HG03520 (cell line): ENCODE data around the gene KLHL21.

Experiments used
- ATAC-seq: cut with Tn5 transposase; IDR thresholded peaks from one replicate; pipeline ENCODE4 v1.9.1; 2021; ENCODE audit warnings: mild to moderate bottlenecking, moderate library complexity; ENCODE audit not compliant: unreplicated experiment

The KLHL21 gene

DNA sequence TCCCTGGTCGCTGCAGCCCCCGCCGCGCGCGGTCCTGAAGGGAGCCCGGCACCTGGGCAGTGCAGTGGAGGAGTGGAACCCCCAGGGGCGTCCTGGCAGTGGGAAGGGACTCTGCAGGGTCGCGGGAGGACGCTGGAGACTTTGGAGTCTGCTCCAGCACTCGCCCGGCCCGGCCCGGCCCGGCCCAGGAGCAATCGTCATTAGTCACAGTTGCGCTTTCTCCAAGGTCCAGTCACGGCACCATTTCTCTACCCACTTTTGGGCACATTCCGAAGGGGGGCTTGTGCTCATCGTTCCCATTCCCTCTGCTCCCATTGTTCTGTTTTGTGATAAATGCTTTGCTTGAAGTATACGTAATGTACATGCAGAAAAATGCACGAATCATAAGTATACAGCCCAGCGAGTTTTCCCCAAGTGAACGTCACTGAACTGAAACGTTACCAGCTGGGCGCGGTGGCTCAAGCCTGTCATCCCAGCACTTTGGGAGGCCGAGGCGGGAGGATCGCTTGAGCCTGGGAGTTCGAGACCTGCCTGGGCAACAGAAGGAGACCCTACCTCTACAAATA lies 23.0 kb upstream of the KLHL21 start:
- ATAC-seq: peak; percentile 28

DNA sequence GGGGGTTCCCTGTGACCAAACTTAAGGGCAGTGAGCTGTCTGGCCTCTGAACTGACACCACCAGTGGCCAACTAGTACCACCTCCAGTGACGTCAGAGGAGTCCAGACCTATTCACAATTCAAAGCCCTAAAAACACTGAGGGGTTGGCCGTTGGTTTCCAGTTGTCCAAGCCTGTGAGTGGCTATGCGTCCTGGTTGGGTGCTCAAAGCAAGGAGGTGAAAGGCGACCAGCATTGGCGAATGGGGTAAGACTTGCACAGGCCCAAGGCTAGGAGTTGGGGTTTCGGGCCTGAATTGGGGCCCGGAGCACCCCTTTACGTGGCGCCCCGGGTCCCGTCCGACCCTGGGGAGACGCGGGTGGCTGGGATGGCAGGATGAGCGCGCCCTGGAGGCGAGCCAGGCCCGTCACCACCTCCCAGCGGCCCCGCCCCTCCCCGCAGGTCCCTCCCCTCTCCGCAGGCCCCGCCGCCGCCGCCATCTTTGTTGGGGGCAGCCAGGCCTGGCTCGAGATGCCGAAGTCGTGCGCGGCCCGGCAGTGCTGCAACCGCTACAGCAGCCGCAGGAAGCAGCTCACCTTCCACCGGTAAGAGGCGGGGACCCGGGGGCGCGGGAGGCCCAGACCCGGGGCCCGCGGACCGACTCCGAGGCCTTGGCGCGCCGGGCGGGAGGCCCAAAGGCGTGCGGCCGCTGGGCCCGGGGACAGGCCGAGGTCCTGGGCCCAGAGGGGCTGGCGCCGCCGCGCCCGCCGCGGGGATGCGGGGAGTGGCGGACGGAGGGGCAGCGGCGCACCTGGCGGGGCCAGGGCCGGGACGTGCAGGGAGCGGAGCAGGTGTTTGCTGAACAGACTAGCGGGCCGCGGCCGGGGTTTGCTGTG lies 22.3 kb upstream of the KLHL21 start, which contains the start of gene THAP3:
Gene THAP3, plus strand, starts transcription at position 159 of the 874 bp plus-strand sequence. Its CDS starts 351 bp downstream, at position 510.
- peak; percentile 76 for ATAC-seq

DNA sequence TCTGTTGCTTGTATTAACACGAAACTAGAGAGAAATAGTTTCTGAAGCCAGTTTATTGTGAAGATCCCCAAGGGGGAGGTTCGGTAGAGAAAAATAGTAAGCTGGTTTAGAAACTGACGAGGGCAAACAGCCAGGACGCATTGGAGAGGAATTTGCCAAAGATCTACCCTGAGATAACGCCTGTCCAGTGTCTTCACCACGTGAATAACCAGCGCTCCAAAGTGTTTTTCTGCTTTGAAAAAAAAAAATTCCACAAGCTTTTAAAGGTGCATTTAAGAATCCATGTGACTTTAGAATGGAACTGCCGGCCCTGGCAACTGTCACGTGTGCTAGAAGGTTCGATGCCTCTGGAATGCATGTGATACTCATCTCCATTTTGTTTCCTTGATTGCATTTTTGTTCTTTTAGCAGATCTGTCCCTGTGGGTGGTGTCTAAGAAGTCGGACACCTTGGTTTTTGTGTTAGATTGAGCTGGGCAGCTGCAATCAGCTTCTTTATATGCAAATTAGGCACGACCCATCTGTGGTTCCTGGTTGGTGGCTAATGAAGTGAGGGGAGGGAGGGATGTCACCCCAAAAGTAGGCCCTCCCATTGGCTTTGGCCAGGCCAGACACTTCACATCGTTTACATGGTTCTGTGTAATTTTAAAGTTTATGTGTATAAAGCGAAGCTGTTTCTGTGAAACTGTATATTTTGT lies 20.7 kb upstream of the KLHL21 start:
- no peak for ATAC-seq

- ATAC-seq: no peak
These were observed 19.9 kb upstream of the KLHL21 start for GRCh38 chr1:6622396-6623152.

DNA sequence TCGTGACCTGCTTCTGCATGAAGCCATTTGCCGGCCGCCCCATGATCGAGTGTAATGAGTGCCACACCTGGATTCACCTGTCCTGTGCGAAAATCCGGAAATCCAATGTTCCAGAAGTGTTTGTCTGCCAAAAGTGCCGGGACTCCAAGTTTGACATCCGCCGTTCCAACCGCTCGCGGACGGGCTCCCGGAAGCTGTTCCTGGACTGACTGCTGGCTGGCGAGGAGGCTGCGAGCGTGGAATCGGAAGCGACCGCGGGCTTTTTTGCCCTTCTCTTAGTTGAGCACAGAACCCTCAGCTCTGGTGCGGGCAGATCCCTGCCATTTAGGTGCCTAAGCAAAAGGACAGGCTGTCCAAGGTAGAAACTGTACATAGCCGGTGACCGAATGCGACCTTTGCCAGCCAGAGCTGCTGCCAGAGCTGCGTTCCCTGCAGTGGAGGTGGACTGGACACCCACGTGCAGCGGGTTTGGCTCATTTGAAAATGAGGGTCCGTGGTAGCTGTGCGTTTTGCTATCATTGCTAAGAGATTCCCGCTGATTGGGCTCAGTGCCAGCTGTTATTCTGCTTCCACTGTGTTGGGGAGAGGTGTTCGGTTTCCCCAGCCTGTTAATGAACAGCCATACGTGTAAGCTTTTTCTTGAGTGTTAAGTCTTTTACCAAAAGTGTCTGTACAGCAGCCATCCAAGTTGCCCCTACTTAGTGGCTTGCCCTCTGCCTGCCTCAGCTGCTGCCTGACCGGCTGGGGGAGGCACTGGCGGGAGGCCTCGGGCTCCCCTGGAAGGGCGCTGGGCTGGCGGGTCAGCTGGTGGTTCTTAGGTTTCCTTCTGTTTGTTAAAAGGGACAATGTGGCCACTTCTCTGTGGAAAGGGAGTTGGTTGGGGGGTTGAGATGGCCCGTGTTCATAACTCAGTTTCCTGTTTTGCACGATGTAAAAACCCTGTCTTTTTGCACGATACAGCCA lies 19.0 kb upstream of the KLHL21 start:
- no peak for ATAC-seq

DNA sequence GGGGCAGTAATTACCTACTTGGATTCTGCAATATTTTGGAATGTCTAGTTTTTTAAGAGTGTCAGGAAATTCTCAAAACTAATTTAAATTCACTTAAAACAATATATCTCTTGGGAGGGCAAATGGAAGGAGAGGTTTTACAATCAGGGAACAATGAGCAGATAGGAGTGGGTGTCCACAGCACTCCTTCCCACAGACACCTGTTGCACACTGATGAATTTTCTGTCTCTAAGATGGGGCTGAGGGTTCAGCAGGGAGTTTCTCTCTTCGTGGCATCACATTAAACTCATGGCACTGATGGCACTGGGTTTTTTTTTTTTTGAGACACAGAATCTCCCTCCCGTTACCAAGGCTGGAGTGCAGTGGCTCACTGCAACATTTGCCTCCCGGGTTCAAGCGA lies 16.4 kb upstream of the KLHL21 start:
- no peak for ATAC-seq

- ATAC-seq: no peak
These were observed 12.5 kb upstream of the KLHL21 start for GRCh38 chr1:6614929-6615785.

GRCh38 chr1:6614019-6614928 lies 11.6 kb upstream of the KLHL21 start:
- no peak for ATAC-seq

DNA sequence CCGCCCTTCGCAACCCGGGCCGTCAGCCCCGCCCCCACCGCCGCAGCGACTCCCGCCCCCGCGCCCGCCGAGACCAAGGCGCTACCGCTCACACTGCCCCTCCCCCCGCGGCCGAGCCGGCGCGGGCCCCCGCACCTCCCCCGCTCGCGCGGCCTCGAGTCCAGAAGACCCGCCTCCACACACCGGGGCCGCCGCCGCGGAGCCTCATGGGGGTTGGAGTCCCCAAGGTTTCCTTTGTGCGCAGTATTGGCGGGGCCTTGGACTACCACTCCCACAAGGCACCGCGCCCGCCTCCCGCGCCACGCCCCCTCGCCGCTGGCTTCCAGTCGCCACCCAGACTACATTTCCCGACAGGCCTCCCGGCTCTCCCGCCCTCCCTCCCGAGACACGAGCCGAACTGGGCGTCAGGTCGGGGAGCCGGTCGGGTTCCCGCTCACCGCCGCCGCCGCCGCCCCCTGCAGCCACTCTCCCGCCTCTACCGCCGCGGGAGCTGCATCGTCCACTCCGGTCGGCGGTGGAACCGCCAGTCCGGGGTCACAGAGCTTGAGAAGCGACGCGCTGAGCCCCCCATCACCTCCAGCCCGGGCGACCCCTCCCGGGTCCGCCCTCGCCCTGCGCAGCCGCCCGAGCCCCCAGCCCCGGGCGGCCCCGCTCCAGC lies 10.8 kb upstream of the KLHL21 start, which contains the start of gene PHF13:
Gene PHF13, plus strand, starts transcription at position 371 of the 658 bp plus-strand sequence. CDS start 336 bp downstream, outside the sequence.
- peak; percentile 90 for ATAC-seq

DNA sequence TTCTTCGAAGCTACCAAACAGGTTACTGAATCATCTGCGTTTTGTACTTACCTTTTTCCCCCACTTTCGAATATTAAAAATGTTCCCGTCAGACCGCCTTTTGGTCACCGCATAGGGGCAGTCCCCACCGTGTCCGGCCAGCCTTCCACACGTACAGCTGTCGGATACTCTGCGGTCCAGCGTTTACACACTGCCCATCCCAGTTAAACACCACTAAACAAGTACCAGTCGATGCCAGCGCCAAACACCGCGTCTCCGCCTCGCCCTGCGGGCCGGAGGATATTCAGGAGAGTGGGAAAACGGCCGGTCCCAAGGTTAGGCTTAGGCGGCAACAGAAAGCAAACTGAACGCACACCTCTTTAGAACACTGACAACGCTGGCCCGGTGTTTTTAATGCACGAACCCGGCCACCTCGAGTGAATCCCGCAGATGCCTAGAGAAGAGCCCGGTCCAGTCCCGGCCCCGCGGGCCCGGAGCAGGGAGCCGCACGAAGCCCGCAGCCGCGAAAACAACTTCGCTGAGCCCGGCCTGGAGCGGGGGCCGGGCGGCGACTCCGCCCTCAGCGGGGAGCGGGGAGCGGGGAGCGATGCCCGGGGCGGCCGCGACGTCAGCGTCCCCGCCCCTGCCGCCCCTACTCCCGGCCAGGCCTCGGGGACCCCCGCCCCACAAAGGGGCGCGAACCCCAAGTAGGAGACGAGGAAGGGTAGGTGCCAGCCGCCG lies 10.1 kb upstream of the KLHL21 start:
- ATAC-seq: peak; percentile 20

- ATAC-seq: no peak
These were observed 1.4 kb upstream of the KLHL21 start for GRCh38 chr1:6603915-6604558.

DNA sequence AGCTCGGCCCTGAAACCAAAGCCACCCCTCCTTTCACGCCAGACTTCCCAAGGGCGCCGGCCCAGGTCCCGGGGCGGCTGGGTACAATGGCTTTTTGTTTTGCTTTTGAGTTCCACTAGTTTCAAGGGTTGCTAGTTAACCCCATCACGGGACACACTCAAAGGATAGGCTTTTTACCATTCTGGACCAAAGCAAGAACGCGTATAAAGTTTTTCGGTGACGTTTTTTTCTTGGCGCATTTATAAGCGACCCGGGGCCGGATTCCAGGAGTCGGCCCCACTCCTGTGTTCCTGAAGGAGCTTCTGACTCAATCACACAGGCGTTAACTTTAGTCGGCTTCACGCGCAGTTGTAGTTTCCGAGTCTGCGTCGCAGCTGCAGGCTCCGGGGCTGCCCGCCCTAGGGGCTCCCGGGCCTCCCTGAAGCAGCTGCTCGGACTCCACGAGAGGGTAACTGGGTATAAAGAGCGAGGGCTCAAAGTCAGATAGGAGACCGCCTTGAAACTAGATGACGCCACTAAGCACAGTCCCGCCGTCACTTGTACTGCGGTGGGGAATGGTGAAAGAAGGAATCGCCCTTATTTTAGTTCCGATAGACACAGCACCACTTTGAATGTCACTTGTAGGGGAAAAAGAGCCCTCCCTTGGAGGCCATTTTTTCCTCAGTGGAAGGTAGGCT lies 707 bp upstream of the KLHL21 start:
- no peak for ATAC-seq

GRCh38 chr1:6601923-6602668 lies 573 bp downstream of the KLHL21 start:
- ATAC-seq: peak; percentile 27

GRCh38 chr1:6601049-6601922 lies 1.4 kb downstream of the KLHL21 start:
- peak; percentile 26 for ATAC-seq
